Activated effector memory CD4-positive, alpha-beta T cell treated with anti-CD3 and anti-CD28 coated beads, Interleukin-2, amount 50 U/mL, for 16 hours (primary cell): Measurements from ENCODE around the gene SPEN.
"Not testable (repeated sequence)": the region's sequence is repeated elsewhere in the genome, so short reads cannot be mapped to it uniquely, and the experiment has no call there.

Experiments
- DNase-seq: peaks from one replicate; pipeline ENCODE4 v3.0.0-alpha.2; 2020

SPEN gene

GRCh38 chr1:15847100-15847892 is at the start of gene SPEN:
SPEN (plus strand) TSS chr1:15847707; CDS start chr1:15848068, 361 bp downstream.
- DNase-seq: peak; percentile 100

- DNase-seq: peak; percentile 64
Observed at GRCh38 chr1:15799004-15799867, 48.3 kb upstream of the SPEN start.

GRCh38 chr1:15799928-15800835 is 47.3 kb upstream of the SPEN start:
- no peak for DNase-seq

GRCh38 chr1:15802234-15802965 is 45.1 kb upstream of the SPEN start:
- DNase-seq: no peak

- peak; percentile 65 for DNase-seq
Observed at GRCh38 chr1:15803380-15803779, 44.1 kb upstream of the SPEN start.

GRCh38 chr1:15804060-15804459 is 43.4 kb upstream of the SPEN start:
- DNase-seq: no peak

GRCh38 chr1:15807121-15807520 is 40.4 kb upstream of the SPEN start:
- DNase-seq: no peak

- not testable (repeated sequence) for DNase-seq
Observed at GRCh38 chr1:15807549-15807948, 40.0 kb upstream of the SPEN start, which contains the start of gene UQCRHL. UQCRHL (minus strand) TSS chr1:15807649; CDS start chr1:15807649, 0 bp downstream.

- no peak for DNase-seq
Observed at GRCh38 chr1:15808955-15809354, 38.6 kb upstream of the SPEN start.

- no peak for DNase-seq
Observed at GRCh38 chr1:15810073-15810472, 37.4 kb upstream of the SPEN start.

GRCh38 chr1:15816674-15817073 is 30.8 kb upstream of the SPEN start:
- no peak for DNase-seq

GRCh38 chr1:15820478-15820877 is 27.0 kb upstream of the SPEN start:
- no peak for DNase-seq

- DNase-seq: no peak
Observed at GRCh38 chr1:15825800-15826199, 21.7 kb upstream of the SPEN start.

GRCh38 chr1:15826810-15827507 is 20.5 kb upstream of the SPEN start:
- DNase-seq: no peak

GRCh38 chr1:15827567-15827966 is 19.9 kb upstream of the SPEN start:
- DNase-seq: not testable (repeated sequence)

GRCh38 chr1:15828931-15829330 is 18.6 kb upstream of the SPEN start:
- not testable (repeated sequence) for DNase-seq

- no peak for DNase-seq
Observed at GRCh38 chr1:15830258-15830657, 17.2 kb upstream of the SPEN start.

GRCh38 chr1:15833069-15833679 is 14.3 kb upstream of the SPEN start:
- DNase-seq: peak; percentile 85

GRCh38 chr1:15833842-15834405 is 13.6 kb upstream of the SPEN start:
- no peak for DNase-seq

- peak; percentile 96 for DNase-seq
Observed at GRCh38 chr1:15834406-15835204, 12.9 kb upstream of the SPEN start.
